CD14-positive monocyte (primary cell): Measurements from ENCODE around the gene TBL3. TPM values are rescaled to one million over a fixed set of nuclear protein-coding genes. Genes with fewer than 3 reads are reported as not detected.

Experiments
- DNase-seq, 3 donors: peaks; one replicate each; pipeline ENCODE4 v3.0.0-alpha.2; 2011 to 2022
- H2AFZ ChIP-seq: 2 replicates; pipeline ENCODE4 v1.6.0; 2012; ENCODE audit warnings: mild to moderate bottlenecking, low read depth, low read length, inconsistent platforms; ENCODE audit not compliant: insufficient read depth, poor library complexity, severe bottlenecking
- H3K27ac ChIP-seq, 2 donors: 1 replicate in 1 of 2; 2 replicates in 1 of 2; pipeline ENCODE4 v1.5.1; 2012 to 2013; ENCODE audit warnings: low read length in 2 of 2, control low read depth in 1 of 2, inconsistent platforms in 1 of 2, low read depth in 1 of 2, mild to moderate bottlenecking in 1 of 2
- H3K27me3 ChIP-seq, 2 donors: one replicate each; pipeline versions ENCODE4 v1.6.0 to v1.6.1; 2011 to 2013; ENCODE audit warnings: low read length in 2 of 2; ENCODE audit not compliant: control insufficient read depth in 2 of 2, insufficient read depth in 2 of 2
- H3K36me3 ChIP-seq, 2 donors: replicated peaks in 1 of 2; 1 replicate in 1 of 2; 2 replicates in 1 of 2; pipeline versions ENCODE4 v1.5.1 to v1.6.1; 2012 to 2013; ENCODE audit warnings: low read length in 2 of 2, control low read depth in 1 of 2, inconsistent platforms in 1 of 2, mild to moderate bottlenecking in 1 of 2; ENCODE audit not compliant: insufficient read depth in 2 of 2, control insufficient read depth in 1 of 2
- H3K4me1 ChIP-seq, 2 donors: 1 replicate in 1 of 2; 2 replicates in 1 of 2; pipeline versions ENCODE4 v1.5.1 to v1.6.1; 2012 to 2013; ENCODE audit warnings: low read length in 2 of 2, control low read depth in 1 of 2, inconsistent platforms in 1 of 2, mild to moderate bottlenecking in 1 of 2, moderate library complexity in 1 of 2; ENCODE audit not compliant: insufficient read depth in 2 of 2, control insufficient read depth in 1 of 2
- H3K4me2 ChIP-seq: replicated peaks from 2 replicates; pipeline ENCODE3; 2012; ENCODE audit warnings: low read length, moderate library complexity, mild to moderate bottlenecking; ENCODE audit not compliant: poor library complexity, severe bottlenecking; ENCODE audit errors: extremely low read depth
- H3K4me3 ChIP-seq, 3 experiments: fragments of 200-600 bp in 1 of 3; sonication (generic) in 1 of 3; replicated peaks in 1 of 3; 1 replicate in 2 of 3; 2 replicates in 1 of 3; pipeline ENCODE4 v1.5.1; 2011 to 2013; ENCODE audit warnings: low read length in 3 of 3, mild to moderate bottlenecking in 3 of 3, control low read depth in 2 of 3, low read depth in 2 of 3, inconsistent platforms in 1 of 3, moderate library complexity in 1 of 3
- H3K79me2 ChIP-seq: 2 replicates; pipeline ENCODE4 v1.6.0; 2012; ENCODE audit warnings: mild to moderate bottlenecking, control low read depth, inconsistent platforms, low read length, moderate library complexity; ENCODE audit not compliant: insufficient read depth
- H3K9ac ChIP-seq: 2 replicates; pipeline ENCODE4 v1.6.0; 2017; ENCODE audit warnings: low read length, mild to moderate bottlenecking; ENCODE audit not compliant: insufficient read depth, poor library complexity, severe bottlenecking
- H3K9me3 ChIP-seq, 2 donors: replicated peaks in 1 of 2; 1 replicate in 1 of 2; 2 replicates in 1 of 2; pipeline versions ENCODE4 v1.5.1 to v1.6.1; 2012 to 2013; ENCODE audit warnings: low read length in 2 of 2, control low read depth in 1 of 2; ENCODE audit not compliant: control insufficient read depth in 1 of 2, insufficient read depth in 1 of 2
- H4K20me1 ChIP-seq: 2 replicates; pipeline ENCODE4 v1.6.0; 2012; ENCODE audit warnings: mild to moderate bottlenecking, low read length, control low read depth, moderate library complexity; ENCODE audit not compliant: insufficient read depth
- H3K27ac Mint-ChIP-seq, 7 donors: one replicate each; pipeline ENCODE4 v1.8.0; 2020; ENCODE audit warnings: mild to moderate bottlenecking in 7 of 7, mixed read lengths in 7 of 7, moderate library complexity in 6 of 7, inconsistent platforms in 2 of 7
- H3K27me3 Mint-ChIP-seq, 3 donors: one replicate each; pipeline ENCODE4 v1.8.0; 2021 to 2022; ENCODE audit warnings: low read depth in 3 of 3, mild to moderate bottlenecking in 3 of 3, mixed read lengths in 3 of 3, moderate library complexity in 3 of 3, inconsistent platforms in 1 of 3
- H3K36me3 Mint-ChIP-seq, 2 donors: one replicate each; pipeline ENCODE4 v1.8.0; 2020; ENCODE audit warnings: mixed read lengths in 2 of 2, inconsistent platforms in 1 of 2, mild to moderate bottlenecking in 1 of 2
- H3K4me1 Mint-ChIP-seq: one replicate; pipeline ENCODE4 v1.8.0; 2020; ENCODE audit warnings: mild to moderate bottlenecking, mixed read lengths
- H3K4me3 Mint-ChIP-seq, 2 donors: one replicate each; pipeline ENCODE4 v1.8.0; 2020; ENCODE audit warnings: mild to moderate bottlenecking in 2 of 2, mixed read lengths in 2 of 2, moderate library complexity in 1 of 2
- H3K9me3 Mint-ChIP-seq, 7 donors: one replicate each; pipeline ENCODE4 v1.8.0; 2020 to 2022; ENCODE audit warnings: mixed read lengths in 7 of 7, mild to moderate bottlenecking in 6 of 7, moderate library complexity in 6 of 7, inconsistent platforms in 2 of 7
- WGBS: methylation state at CpG from one replicate; pipeline ENCODE4 v1.1.5; 2013; ENCODE audit warnings: missing lambda C conversion rate; ENCODE audit not compliant: insufficient coverage; 5-methylcytosine and 5-hydroxymethylcytosine counted together
- intact Hi-C, 2 donors: fragments of 100-400 bp; cut with micrococcal nuclease; formaldehyde crosslinking; loops; one replicate each; pipeline versions ENCODE4 v1.15.0 to v1.15.1; 2023
- polyA plus RNA-seq, 3 donors: library from polyadenylated mRNA; depleted of rRNA in 1 of 3; unstranded in 2 of 3; stranded (reverse) in 1 of 3; fragments of 300-500 nt in 2 of 3; fragments of >200 nt in 1 of 3; fragmentation: Illumina TruSeq in 2 of 3; gene quantifications; 1 replicate in 2 of 3; 2 replicates in 1 of 3; pipeline ENCODE4 v1.2.3, GENCODE V29; 2012 to 2021
- TF ChIP-seq, protein P1 (sequence below): fragments of 200-600 bp; IDR thresholded peaks from one replicate; pipeline ENCODE4 v1.8.0; 2022; ENCODE audit warnings: antibody characterized with exemption, mild to moderate bottlenecking

TBL3 gene
- polyA plus RNA-seq, 3 donors = 33.9 to 37.8 (median 36.0) TPM

DNA sequence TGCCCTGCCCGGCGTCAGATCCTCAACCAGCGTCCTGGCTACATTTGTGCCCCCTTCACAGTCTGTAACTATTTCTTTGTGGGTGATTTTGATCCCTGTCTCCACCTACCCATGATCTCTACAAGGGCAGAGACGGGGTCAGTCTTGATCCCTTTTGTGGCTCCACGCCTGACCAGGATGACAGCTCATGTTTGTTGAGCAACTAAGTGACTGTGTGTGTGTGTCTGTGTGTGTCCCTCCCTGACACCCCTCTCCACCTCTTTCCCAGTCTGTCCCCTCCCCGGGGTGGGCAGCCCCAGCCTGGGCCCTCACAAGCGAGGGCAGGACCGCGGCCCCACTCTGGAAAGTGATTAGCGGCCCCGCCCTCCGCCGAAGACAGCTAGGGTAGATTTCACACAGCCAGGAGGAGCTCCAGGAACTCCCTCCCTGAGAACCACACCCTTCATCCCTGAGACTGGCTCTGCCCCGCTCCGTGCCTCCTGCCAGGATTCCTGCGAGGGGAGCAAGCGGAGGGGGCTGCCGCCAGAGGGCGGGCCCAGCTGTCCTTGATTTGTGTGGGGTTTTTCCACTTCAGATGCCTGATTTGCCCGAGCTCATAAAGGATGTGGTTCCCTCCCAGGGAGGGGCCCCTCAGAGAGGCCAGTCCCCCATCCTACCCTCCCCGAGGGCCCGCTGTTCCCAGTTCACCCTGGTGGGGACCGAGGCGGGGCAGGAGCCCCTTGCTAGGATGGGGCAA, 48.4 kb upstream of the TBL3 start:
- Histone ChIP-seq H3K4me3 (no peak overlapping the region), H3K4me2 (no peak overlapping the region), H3K27me3 (peaks cover 8 to 61% of the 10 kb centered on the region in 2 donors), H4K20me1 (no peaks in the 10 kb centered on the region), H3K36me3 (no peaks in the 10 kb centered on the region), H3K9ac (no peak overlapping the region), H2AFZ (peak overlapping the region; percentile 44), H3K4me1 (peaks cover 6 to 9% of the 10 kb centered on the region in 2 donors), H3K9me3 (peaks cover 0 to 15% of the 10 kb centered on the region in 2 donors), H3K79me2 (no peaks in the 10 kb centered on the region), H3K27ac (no peak overlapping the region)
- Mint-ChIP-seq H3K4me3 (peak overlapping the region in 1 of 2 donors; percentile 76), H3K36me3 (peaks cover 0 to 6% of the 10 kb centered on the region in 2 donors), H3K27me3 (peaks cover 64 to 71% (median 70%) of the 10 kb centered on the region in 3 donors), H3K4me1 (peaks cover 16% of the 10 kb centered on the region), H3K9me3 (peaks cover 0 to 15% (median 6%) of the 10 kb centered on the region in 7 donors), H3K27ac (no peak overlapping the region)
- 3% methylated on average over 8 of the region's 24 CpGs for WGBS
- intact Hi-C loops = loop anchor here in 1 of 2 donors (5.0 kb wide), 1 partner anchor 66 kb away; no protein-coding TSS in a partner anchor
- peak in 2 of 3 donors; percentile 8 to 44 for DNase-seq
- TF ChIP-seq, protein P1, sequence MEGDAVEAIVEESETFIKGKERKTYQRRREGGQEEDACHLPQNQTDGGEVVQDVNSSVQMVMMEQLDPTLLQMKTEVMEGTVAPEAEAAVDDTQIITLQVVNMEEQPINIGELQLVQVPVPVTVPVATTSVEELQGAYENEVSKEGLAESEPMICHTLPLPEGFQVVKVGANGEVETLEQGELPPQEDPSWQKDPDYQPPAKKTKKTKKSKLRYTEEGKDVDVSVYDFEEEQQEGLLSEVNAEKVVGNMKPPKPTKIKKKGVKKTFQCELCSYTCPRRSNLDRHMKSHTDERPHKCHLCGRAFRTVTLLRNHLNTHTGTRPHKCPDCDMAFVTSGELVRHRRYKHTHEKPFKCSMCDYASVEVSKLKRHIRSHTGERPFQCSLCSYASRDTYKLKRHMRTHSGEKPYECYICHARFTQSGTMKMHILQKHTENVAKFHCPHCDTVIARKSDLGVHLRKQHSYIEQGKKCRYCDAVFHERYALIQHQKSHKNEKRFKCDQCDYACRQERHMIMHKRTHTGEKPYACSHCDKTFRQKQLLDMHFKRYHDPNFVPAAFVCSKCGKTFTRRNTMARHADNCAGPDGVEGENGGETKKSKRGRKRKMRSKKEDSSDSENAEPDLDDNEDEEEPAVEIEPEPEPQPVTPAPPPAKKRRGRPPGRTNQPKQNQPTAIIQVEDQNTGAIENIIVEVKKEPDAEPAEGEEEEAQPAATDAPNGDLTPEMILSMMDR = peak; percentile 11

DNA sequence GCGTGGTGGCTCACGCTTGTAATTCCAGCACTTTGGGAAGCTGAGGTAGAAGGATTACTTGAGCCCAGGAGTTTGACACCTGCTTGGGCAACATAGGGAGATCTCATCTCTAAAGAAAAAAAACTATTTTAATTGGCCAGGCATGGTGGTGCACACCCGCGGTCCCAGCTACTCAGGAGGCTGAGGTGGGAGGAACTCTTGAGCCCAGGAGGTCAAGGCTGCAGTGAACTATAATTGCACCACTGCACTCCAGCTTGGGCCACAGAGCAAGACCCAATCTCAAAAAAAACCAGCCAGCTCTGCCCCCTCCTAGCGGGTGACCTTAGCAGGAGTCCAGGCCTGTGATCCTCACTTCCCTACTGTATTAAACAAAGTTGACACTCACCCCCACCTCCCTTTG, 47.8 kb upstream of the TBL3 start:
- Histone ChIP-seq H2AFZ (no peak overlapping the region), H3K9me3 (peaks cover 0 to 10% of the 10 kb centered on the region in 2 donors), H3K27ac (no peak overlapping the region), H3K79me2 (no peaks in the 10 kb centered on the region), H3K4me2 (no peak overlapping the region), H3K4me3 (no peak overlapping the region), H3K4me1 (peaks cover 11% of the 10 kb centered on the region in 2 donors), H3K9ac (no peak overlapping the region), H3K27me3 (peaks cover 3 to 55% of the 10 kb centered on the region in 2 donors), H4K20me1 (no peaks in the 10 kb centered on the region), H3K36me3 (no peaks in the 10 kb centered on the region)
- intact Hi-C loops = loop anchor here in 1 of 2 donors (5.0 kb wide), 1 partner anchor 67 kb away; no protein-coding TSS in a partner anchor
- Mint-ChIP-seq H3K4me3 (peak overlapping the region in 1 of 2 donors; percentile 21), H3K4me1 (peaks cover 18% of the 10 kb centered on the region), H3K9me3 (peaks cover 0 to 15% (median 6%) of the 10 kb centered on the region in 7 donors), H3K36me3 (peaks cover 0 to 6% of the 10 kb centered on the region in 2 donors), H3K27me3 (peaks cover 59 to 65% (median 65%) of the 10 kb centered on the region in 3 donors), H3K27ac (peak overlapping the region in 1 of 7 donors; percentile 33)
- WGBS = 80% methylated on average over 1 of the region's 5 CpGs
- TF ChIP-seq, protein P1 = no peak
- DNase-seq = no peak
